Epithelial cell of proximal tubule (primary cell): ENCODE measurements around the gene CUL2. TPM values are rescaled to one million over a fixed set of nuclear protein-coding genes. Genes with fewer than 3 reads are reported as not detected.

Experiments
- DNase-seq: peaks from one replicate; pipeline ENCODE4 v3.0.0-alpha.2; 2011; ENCODE audit warnings: low read depth
- H3K4me3 ChIP-seq: 2 replicates; pipeline ENCODE4 v1.5.1; 2011; ENCODE audit warnings: low read depth, mild to moderate bottlenecking, low read length
- CTCF ChIP-seq: conservative IDR thresholded peaks from 2 replicates; pipeline ENCODE4 v1.5.1; 2012; ENCODE audit warnings: low read depth, mild to moderate bottlenecking, low read length
- total RNA-seq: library from RNA; depleted of rRNA; stranded (reverse); fragments of >200 nt; gene quantifications from 2 replicates; pipeline ENCODE4 v1.2.3, GENCODE V29; 2015

Gene CUL2
- total RNA-seq, 1 donor from 2014 or later, result 24.8 TPM

GRCh38 chr10:35112571-35112970 is 22.4 kb upstream of the CUL2 start:
- no peak for TF ChIP-seq CTCF
- H3K4me3 ChIP-seq, result no peak overlapping the region
- no peak for DNase-seq

- no peak for TF ChIP-seq CTCF
- H3K4me3 ChIP-seq, result no peak overlapping the region
- DNase-seq, result no peak
Measured at GRCh38 chr10:35103882-35104281, 13.7 kb upstream of the CUL2 start.

GRCh38 chr10:35097510-35097909 is 7.4 kb upstream of the CUL2 start:
- DNase-seq, result no peak
- TF ChIP-seq CTCF, result no peak
- no peak overlapping the region for H3K4me3 ChIP-seq

GRCh38 chr10:35096312-35096711 is 6.2 kb upstream of the CUL2 start:
- no peak for TF ChIP-seq CTCF
- H3K4me3 ChIP-seq, result no peak overlapping the region
- no peak for DNase-seq

GRCh38 chr10:35092851-35093250 is 2.7 kb upstream of the CUL2 start:
- no peak for DNase-seq
- no peak for TF ChIP-seq CTCF
- H3K4me3 ChIP-seq, result no peak overlapping the region

GRCh38 chr10:35091994-35092790 is 2.1 kb upstream of the CUL2 start:
- no peak overlapping the region for H3K4me3 ChIP-seq
- no peak for DNase-seq
- no peak for TF ChIP-seq CTCF

- peak overlapping the region; percentile 82 for H3K4me3 ChIP-seq
- no peak for DNase-seq
- no peak for TF ChIP-seq CTCF
Measured at GRCh38 chr10:35089611-35090161, 455 bp downstream of the CUL2 start.
